Limb (tissue), 2 donors: ENCODE measurements around the gene DICER1.
A peak's percentile ranks its signal among the peaks of the same experiment; 100 is the strongest.
"Not testable (repeated sequence)": the region's sequence is repeated elsewhere in the genome, so short reads cannot be mapped to it uniquely, and the experiment has no call there.

Source experiments
- DNase-seq, 2 donors: peaks; one replicate each; pipeline ENCODE4 v3.0.0-alpha.2; 2016; ENCODE audit errors: extremely low spot score in 2 of 2

The DICER1 gene

GRCh38 chr14:95185767-95186392 lies 28.6 kb upstream of the DICER1 start:
- DNase-seq, result no peak

GRCh38 chr14:95185033-95185766 lies 27.9 kb upstream of the DICER1 start:
- DNase-seq, result no peak

- DNase-seq, result no peak
Observed at GRCh38 chr14:95184413-95184790, 27.1 kb upstream of the DICER1 start.

GRCh38 chr14:95183532-95184412 lies 26.4 kb upstream of the DICER1 start:
- DNase-seq, result no peak

GRCh38 chr14:95183082-95183481 lies 25.8 kb upstream of the DICER1 start:
- DNase-seq, result no peak

- DNase-seq, result no peak
Observed at GRCh38 chr14:95182379-95182778, 25.1 kb upstream of the DICER1 start.

GRCh38 chr14:95180966-95181741 lies 23.8 kb upstream of the DICER1 start:
- DNase-seq, result no peak

GRCh38 chr14:95175670-95176069 lies 18.3 kb upstream of the DICER1 start:
- DNase-seq, result not testable (repeated sequence)

- DNase-seq, result no peak
Observed at GRCh38 chr14:95174184-95174792, 17.0 kb upstream of the DICER1 start.

- DNase-seq, result no peak
Observed at GRCh38 chr14:95173518-95173917, 16.2 kb upstream of the DICER1 start.

GRCh38 chr14:95167177-95167576 lies 9.8 kb upstream of the DICER1 start:
- DNase-seq, result no peak

- DNase-seq, result no peak
Observed at GRCh38 chr14:95165517-95165916, 8.2 kb upstream of the DICER1 start.

GRCh38 chr14:95164506-95164905 lies 7.2 kb upstream of the DICER1 start:
- DNase-seq, result no peak

- no peak for DNase-seq
Observed at GRCh38 chr14:95163666-95164065, 6.3 kb upstream of the DICER1 start.

- DNase-seq, result no peak
Observed at GRCh38 chr14:95163132-95163531, 5.8 kb upstream of the DICER1 start.

GRCh38 chr14:95162641-95163040 lies 5.3 kb upstream of the DICER1 start:
- DNase-seq, result no peak

GRCh38 chr14:95157048-95157326 lies 342 bp downstream of the DICER1 start:
- DNase-seq, result no peak

- DNase-seq, result peak in 1 of 2 donors; percentile 35
Observed at GRCh38 chr14:95156161-95157047, 925 bp downstream of the DICER1 start.

GRCh38 chr14:95155045-95155444 lies 2.3 kb downstream of the DICER1 start:
- no peak for DNase-seq

- DNase-seq, result no peak
Observed at GRCh38 chr14:95153866-95154265, 3.5 kb downstream of the DICER1 start.
